B cell (primary cell): Measurements from ENCODE around the gene STX17. TPM values are rescaled to one million over a fixed set of nuclear protein-coding genes. Genes with fewer than 3 reads are reported as not detected.

ENCODE experiments used
- ATAC-seq: fragments of 200-7000 bp; cut with Tn5 transposase; one replicate; pipeline ENCODE4 v1.10.0; 2021; ENCODE audit warnings: low read depth, mild to moderate bottlenecking, moderate number of reproducible peaks, moderate library complexity
- CTCF ChIA-PET: fragments of 350-600 bp; sonication (Branson Sonifier 250); formaldehyde crosslinking; loops from one replicate; lab custom pipeline; 2021; ENCODE audit warnings: antibody characterized with exemption, inconsistent platforms; lab: Charles Lee
- POLR2A ChIA-PET: fragments of 350-600 bp; sonication (Branson Sonifier 250); formaldehyde crosslinking; loops from one replicate; lab custom pipeline; 2021; ENCODE audit warnings: antibody characterized with exemption; lab: Charles Lee
- DNase-seq: peaks from one replicate; pipeline ENCODE4 v3.0.0; 2013
- H2AFZ ChIP-seq: 2 replicates; pipeline ENCODE4 v1.6.1; 2012; ENCODE audit warnings: mild to moderate bottlenecking, low read depth, low read length; ENCODE audit not compliant: insufficient read depth, poor library complexity, severe bottlenecking
- H3K27ac ChIP-seq, 2 donors: 1 replicate in 1 of 2; 2 replicates in 1 of 2; pipeline ENCODE4 v1.5.1; 2012 to 2013; ENCODE audit warnings: low read length in 2 of 2, mild to moderate bottlenecking in 2 of 2, moderate library complexity in 1 of 2
- H3K27me3 ChIP-seq, 4 experiments: fragments of 200-600 bp in 1 of 4; sonication (generic) in 1 of 4; replicated peaks in 1 of 4; 1 replicate in 2 of 4; 2 replicates in 2 of 4; pipeline versions ENCODE4 v1.6.1 to v1.7.0; 2013 to 2016; ENCODE audit warnings: low read length in 3 of 4, mild to moderate bottlenecking in 2 of 4, mixed read lengths in 1 of 4, moderate library complexity in 1 of 4; ENCODE audit not compliant: insufficient read depth in 4 of 4, control insufficient read depth in 3 of 4; ENCODE audit errors: control extremely low read depth in 1 of 4
- H3K36me3 ChIP-seq, 2 experiments: replicated peaks in 1 of 2; 1 replicate in 1 of 2; 2 replicates in 1 of 2; pipeline versions ENCODE4 v1.6.1 to v1.7.1; 2013; ENCODE audit warnings: low read length in 1 of 2; ENCODE audit not compliant: insufficient read depth in 2 of 2, control insufficient read depth in 1 of 2; ENCODE audit errors: control extremely low read depth in 1 of 2, extremely low read depth in 1 of 2
- H3K4me1 ChIP-seq, 2 donors: fragments of 200-600 bp in 1 of 2; sonication (generic) in 1 of 2; 1 replicate in 1 of 2; 2 replicates in 1 of 2; pipeline versions ENCODE4 v1.5.1 to v1.6.1; 2013 to 2017; ENCODE audit warnings: low read length in 2 of 2; ENCODE audit not compliant: control insufficient read depth in 2 of 2, insufficient read depth in 2 of 2
- H3K4me2 ChIP-seq: replicated peaks from 2 replicates; pipeline ENCODE3; 2012; ENCODE audit warnings: mild to moderate bottlenecking, low read depth, low read length; ENCODE audit not compliant: poor library complexity, severe bottlenecking
- H3K4me3 ChIP-seq, 5 experiments: fragments of 200-600 bp in 1 of 5; sonication (generic) in 1 of 5; 1 replicate in 3 of 5; 2 replicates in 2 of 5; pipeline versions ENCODE4 v1.5.1 to v1.7.0; 2011 to 2016; ENCODE audit warnings: low read length in 4 of 5, mild to moderate bottlenecking in 4 of 5, low read depth in 2 of 5, control low read depth in 1 of 5, moderate library complexity in 1 of 5; ENCODE audit not compliant: insufficient read depth in 1 of 5; ENCODE audit errors: control extremely low read depth in 1 of 5, extremely low read depth in 1 of 5
- H3K79me2 ChIP-seq: fragments of 200-600 bp; sonication (generic); one replicate; pipeline ENCODE4 v1.6.0; 2016; ENCODE audit warnings: low read length; ENCODE audit not compliant: control insufficient read depth, insufficient read depth
- H3K9ac ChIP-seq: fragments of 200-600 bp; sonication (generic); 2 replicates; pipeline ENCODE4 v1.6.1; 2017; ENCODE audit warnings: mild to moderate bottlenecking, low read length, moderate library complexity
- H3K9me3 ChIP-seq, 3 donors: one replicate each; pipeline versions ENCODE4 v1.6.1 to v1.7.1; 2013; ENCODE audit warnings: low read length in 2 of 3; ENCODE audit not compliant: control insufficient read depth in 2 of 3, insufficient read depth in 1 of 3; ENCODE audit errors: control extremely low read depth in 1 of 3
- H4K20me1 ChIP-seq: 2 replicates; pipeline ENCODE4 v1.6.0; 2012; ENCODE audit warnings: mild to moderate bottlenecking, low read length; ENCODE audit not compliant: insufficient read depth, control insufficient read depth, poor library complexity, severe bottlenecking
- H3K27ac Mint-ChIP-seq: one replicate; pipeline ENCODE4 v1.8.0; 2021; ENCODE audit warnings: mixed read lengths
- H3K27me3 Mint-ChIP-seq: one replicate; pipeline ENCODE4 v1.8.0; 2021; ENCODE audit warnings: mixed read lengths
- H3K4me1 Mint-ChIP-seq: one replicate; pipeline ENCODE4 v1.8.0; 2021; ENCODE audit warnings: mixed read lengths
- H3K4me3 Mint-ChIP-seq: one replicate; pipeline ENCODE4 v1.8.0; 2021; ENCODE audit warnings: mixed read lengths
- H3K9me3 Mint-ChIP-seq: one replicate; pipeline ENCODE4 v1.8.0; 2022; ENCODE audit warnings: mixed read lengths; ENCODE audit not compliant: insufficient read depth
- CTCF ChIP-seq: fragments of 200-600 bp; IDR thresholded peaks from one replicate; pipeline ENCODE4 v1.8.0; 2022; ENCODE audit warnings: antibody characterized with exemption, mild to moderate bottlenecking
- EZH2 ChIP-seq: IDR thresholded peaks from 2 replicates; pipeline ENCODE4 v1.6.1; 2012; ENCODE audit warnings: borderline replicate concordance, low read depth, mild to moderate bottlenecking, moderate library complexity, low read length; ENCODE audit not compliant: insufficient read depth, poor library complexity, severe bottlenecking
- WGBS: methylation state at CpG from one replicate; pipeline ENCODE4 v1.1.5; 2013; ENCODE audit warnings: missing lambda C conversion rate; ENCODE audit not compliant: insufficient coverage; 5-methylcytosine and 5-hydroxymethylcytosine counted together
- intact Hi-C: fragments of 100-400 bp; cut with micrococcal nuclease; formaldehyde crosslinking; loops from one replicate; pipeline ENCODE4 v1.10.0; 2022
- polyA plus RNA-seq: library from polyadenylated mRNA; depleted of rRNA; stranded (reverse); fragments of >200 nt; gene quantifications from 2 replicates; pipeline ENCODE4 v1.2.3, GENCODE V29; 2012
- total RNA-seq, 2 donors: library from RNA; stranded (reverse); fragments of 120-200 nt in 1 of 2; gene quantifications; 1 replicate in 1 of 2; 2 replicates in 1 of 2; pipeline versions ENCODE4 v1.2.3 to v1.2.4, GENCODE V29; 2013 to 2022

The STX17 gene
- total and polyA plus RNA-seq, 2 donors (not counting 1 experiment from before 2014, with no cell fraction given) = 7.2 to 40.2 TPM

GRCh38 chr9:99921875-99922710 lies 15.6 kb downstream of the STX17 start:
- H3K27ac Mint-ChIP-seq = no peak overlapping the region

More at GRCh38 chr9:99921875-99922710, 15.6 kb downstream of the STX17 start:
- POLR2A ChIA-PET = no interaction called here
- H3K27me3 Mint-ChIP-seq = no peaks in the 10 kb centered on the region
- H3K4me1 Mint-ChIP-seq = no peaks in the 10 kb centered on the region
- WGBS = no CpG with 5 or more reads among the region's 4 CpGs
- CTCF ChIA-PET = no interaction called here
- peaks cover 2% of the 10 kb centered on the region for H3K9me3 Mint-ChIP-seq
- Histone ChIP-seq H3K27ac (no peak overlapping the region), H3K27me3 (no peaks in the 10 kb centered on the region), H3K4me2 (no peak overlapping the region), H3K4me3 (no peak overlapping the region), H3K9me3 (peaks cover 3 to 17% (median 6%) of the 10 kb centered on the region in 3 donors), H2AFZ (no peak overlapping the region), H3K9ac (no peak overlapping the region), H3K36me3 (peaks cover 20 to 48% of the 10 kb centered on the region in 2 experiments), H3K4me1 (no peaks in the 10 kb centered on the region), H3K79me2 (peaks cover 12% of the 10 kb centered on the region), H4K20me1 (peaks cover 5% of the 10 kb centered on the region)
- DNase-seq = no peak
- no peak for ATAC-seq
- TF ChIP-seq CTCF (no peak), EZH2 (no peak)
- no peak overlapping the region for H3K4me3 Mint-ChIP-seq
- intact Hi-C loops = no loop called here
